IPS-18a (cell line): ENCODE measurements around the gene PFKFB4.
"Not testable (repeated sequence)": the region's sequence is repeated elsewhere in the genome, so short reads cannot be mapped to it uniquely, and the experiment has no call there.

Source experiments
- H3K27ac ChIP-seq: one replicate; pipeline ENCODE4 v1.5.1; 2013; ENCODE audit warnings: low read length
- H3K27me3 ChIP-seq: one replicate; pipeline ENCODE4 v1.6.1; 2013; ENCODE audit warnings: mild to moderate bottlenecking, low read length; ENCODE audit not compliant: control insufficient read depth, insufficient read depth
- H3K36me3 ChIP-seq: one replicate; pipeline ENCODE4 v1.6.1; 2013; ENCODE audit warnings: low read depth, low read length; ENCODE audit not compliant: control insufficient read depth
- H3K4me1 ChIP-seq: one replicate; pipeline ENCODE4 v1.6.1; 2013; ENCODE audit warnings: low read depth, low read length; ENCODE audit not compliant: control insufficient read depth
- H3K4me3 ChIP-seq: one replicate; pipeline ENCODE4 v1.5.1; 2013; ENCODE audit warnings: low read length
- H3K9ac ChIP-seq: one replicate; pipeline ENCODE4 v1.6.1; 2013; ENCODE audit warnings: mild to moderate bottlenecking, low read length, moderate library complexity
- H3K9me3 ChIP-seq: one replicate; pipeline ENCODE4 v1.6.1; 2013; ENCODE audit warnings: low read depth, low read length; ENCODE audit not compliant: control insufficient read depth

The PFKFB4 gene

DNA sequence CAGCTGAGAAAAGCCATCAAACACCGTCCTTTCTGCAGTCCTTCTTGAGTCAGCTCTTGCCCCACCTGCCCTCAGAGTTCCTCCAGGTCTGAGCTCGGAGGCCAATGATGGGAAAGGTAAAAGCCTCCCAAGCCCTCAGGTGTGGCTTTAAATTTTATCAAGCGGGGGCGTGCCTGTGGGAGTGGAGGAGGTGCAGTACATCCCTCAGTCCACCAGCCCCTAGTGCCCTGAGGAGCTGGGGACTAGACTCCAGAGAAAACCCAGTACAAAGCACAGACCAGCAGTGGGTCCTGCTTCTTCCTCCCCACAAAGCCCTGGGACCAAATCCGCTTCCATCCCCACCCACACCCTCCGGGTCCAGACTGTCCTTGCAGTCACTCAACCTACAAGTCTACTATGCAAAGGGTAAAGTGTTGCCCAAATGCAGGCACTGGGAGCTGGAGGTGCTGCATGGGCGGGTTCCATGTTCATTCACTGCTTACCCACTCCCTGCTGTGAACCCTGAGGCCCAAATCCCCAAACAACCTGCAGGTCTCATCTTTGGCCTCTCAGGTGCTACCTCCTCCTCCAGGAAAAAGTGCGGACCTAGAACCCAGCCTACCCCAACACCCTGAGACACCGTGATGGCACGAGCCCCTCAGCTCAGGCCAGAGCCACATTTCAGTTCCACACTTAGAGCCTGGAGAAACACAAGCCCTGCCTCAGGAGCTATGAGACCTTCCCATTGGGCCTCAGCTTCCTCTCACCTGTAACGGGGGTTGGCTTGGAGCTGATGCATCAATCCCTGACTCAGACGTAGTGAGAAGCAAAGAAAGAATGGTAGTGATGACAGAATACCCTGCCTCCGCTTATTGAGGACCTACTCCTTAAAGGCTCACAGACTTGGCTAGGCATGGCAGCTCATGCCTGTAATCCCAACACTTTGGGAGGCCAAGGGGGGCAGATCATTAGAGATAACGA is 2.4 kb downstream of the PFKFB4 start:
- Histone ChIP-seq H3K4me1 (peaks cover 5% of the 10 kb centered on the region), H3K4me3 (no peak overlapping the region), H3K9me3 (no peaks in the 10 kb centered on the region)

DNA sequence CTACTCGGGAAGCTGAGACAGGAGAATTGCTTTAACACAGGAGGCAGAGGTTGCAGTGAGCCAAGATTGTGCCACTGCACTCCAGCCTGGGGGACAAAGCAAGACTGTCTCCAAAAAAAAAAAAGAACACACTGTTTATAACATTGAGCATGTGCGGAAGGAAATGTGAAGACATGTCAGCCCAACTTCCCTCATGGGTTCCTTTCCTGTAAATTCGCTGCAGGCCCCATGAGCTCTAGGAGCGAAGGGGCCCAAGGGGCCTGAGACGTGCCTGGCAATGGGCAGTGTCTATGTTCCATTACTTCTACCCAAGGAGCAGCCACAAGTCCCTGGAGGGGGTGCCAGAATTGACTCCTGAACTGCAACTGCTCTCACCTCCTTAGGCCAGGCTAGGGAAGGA is 3.2 kb downstream of the PFKFB4 start:
- H3K4me1 ChIP-seq, result peaks cover under 1% of the 10 kb centered on the region
- no peak overlapping the region for H3K9ac ChIP-seq
- peaks cover 4% of the 10 kb centered on the region for H3K36me3 ChIP-seq
- H3K27me3 ChIP-seq, result no peaks in the 10 kb centered on the region
- no peak overlapping the region for H3K4me3 ChIP-seq
- H3K9me3 ChIP-seq, result no peaks in the 10 kb centered on the region
- H3K27ac ChIP-seq, result no peak overlapping the region

More for the DNA sequence above, 2.4 kb downstream of the PFKFB4 start:
- no peak overlapping the region for H3K9ac ChIP-seq
- no peak overlapping the region for H3K27ac ChIP-seq
- H3K36me3 ChIP-seq, result peaks cover 4% of the 10 kb centered on the region
- no peaks in the 10 kb centered on the region for H3K27me3 ChIP-seq

DNA sequence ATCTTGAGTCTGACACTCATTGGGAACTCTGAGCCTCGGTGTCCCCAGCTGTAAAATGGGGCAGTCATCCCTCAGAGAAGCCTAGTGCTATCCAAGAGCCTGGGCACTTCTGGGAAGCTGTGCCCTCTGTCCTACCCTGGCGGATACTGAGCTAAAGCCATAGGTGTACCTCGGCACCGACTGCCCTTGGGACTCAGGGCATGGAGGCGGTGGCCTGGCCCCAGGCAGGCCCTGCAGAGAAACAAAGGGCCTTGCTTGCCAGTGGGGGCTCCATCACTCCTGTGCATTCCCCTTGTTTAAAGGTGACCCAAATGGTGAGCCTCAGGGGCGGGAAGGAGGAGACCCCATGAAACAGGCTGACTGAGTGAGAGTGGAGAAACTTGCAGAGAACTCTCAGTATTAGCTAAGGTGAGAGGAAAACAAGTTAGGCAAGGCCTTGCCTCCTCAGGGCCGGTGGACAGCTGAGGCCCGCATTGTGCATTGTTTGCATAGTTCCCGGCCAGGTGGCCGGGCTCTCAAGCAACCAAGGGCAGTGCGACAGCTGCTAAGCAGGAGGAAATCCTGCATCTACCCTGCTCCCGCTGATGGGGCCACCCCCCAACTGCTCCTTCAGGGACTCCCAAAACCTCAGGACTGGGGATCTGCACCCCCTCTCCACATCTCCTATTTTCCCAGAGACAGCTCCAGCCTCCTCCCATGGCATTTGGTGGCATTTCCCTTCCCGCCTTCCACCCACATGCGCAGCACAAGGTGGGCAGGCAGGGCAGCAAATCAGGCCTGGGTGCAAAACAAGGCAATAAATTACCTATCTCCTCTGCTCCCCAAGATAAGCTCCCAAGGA is 4.3 kb downstream of the PFKFB4 start:
- no peak overlapping the region for H3K27ac ChIP-seq
- H3K9ac ChIP-seq, result no peak overlapping the region
- no peaks in the 10 kb centered on the region for H3K4me1 ChIP-seq

DNA sequence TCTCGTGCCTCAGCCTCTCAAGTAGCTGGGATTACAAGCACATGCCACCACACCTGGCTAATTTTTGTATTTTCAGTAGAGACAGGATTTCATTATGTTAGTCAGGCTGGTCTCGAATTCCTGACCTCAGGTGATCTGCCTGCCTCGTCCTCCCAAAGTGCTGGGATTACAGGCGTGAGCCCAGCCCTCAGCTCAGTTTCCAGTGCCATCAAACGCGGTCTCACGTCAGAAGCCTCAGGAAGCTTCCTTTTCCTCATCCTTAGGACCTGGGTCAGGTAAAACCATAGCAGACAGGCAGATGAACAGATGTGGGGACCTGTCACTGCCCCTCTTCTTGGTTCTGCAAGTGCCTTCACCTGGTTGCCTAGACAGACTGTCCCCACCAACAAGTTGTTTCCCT is 5.0 kb downstream of the PFKFB4 start:
- H3K4me1 ChIP-seq, H3K4me3 ChIP-seq, H3K27me3 ChIP-seq, H3K9ac ChIP-seq, H3K9me3 ChIP-seq, H3K27ac ChIP-seq: not testable (repeated sequence)
- peaks cover 12% of the 10 kb centered on the region for H3K36me3 ChIP-seq

More for the DNA sequence above, 4.3 kb downstream of the PFKFB4 start:
- Histone ChIP-seq H3K36me3 (peaks cover 5% of the 10 kb centered on the region), H3K4me3 (no peak overlapping the region), H3K9me3 (no peaks in the 10 kb centered on the region), H3K27me3 (no peaks in the 10 kb centered on the region)

DNA sequence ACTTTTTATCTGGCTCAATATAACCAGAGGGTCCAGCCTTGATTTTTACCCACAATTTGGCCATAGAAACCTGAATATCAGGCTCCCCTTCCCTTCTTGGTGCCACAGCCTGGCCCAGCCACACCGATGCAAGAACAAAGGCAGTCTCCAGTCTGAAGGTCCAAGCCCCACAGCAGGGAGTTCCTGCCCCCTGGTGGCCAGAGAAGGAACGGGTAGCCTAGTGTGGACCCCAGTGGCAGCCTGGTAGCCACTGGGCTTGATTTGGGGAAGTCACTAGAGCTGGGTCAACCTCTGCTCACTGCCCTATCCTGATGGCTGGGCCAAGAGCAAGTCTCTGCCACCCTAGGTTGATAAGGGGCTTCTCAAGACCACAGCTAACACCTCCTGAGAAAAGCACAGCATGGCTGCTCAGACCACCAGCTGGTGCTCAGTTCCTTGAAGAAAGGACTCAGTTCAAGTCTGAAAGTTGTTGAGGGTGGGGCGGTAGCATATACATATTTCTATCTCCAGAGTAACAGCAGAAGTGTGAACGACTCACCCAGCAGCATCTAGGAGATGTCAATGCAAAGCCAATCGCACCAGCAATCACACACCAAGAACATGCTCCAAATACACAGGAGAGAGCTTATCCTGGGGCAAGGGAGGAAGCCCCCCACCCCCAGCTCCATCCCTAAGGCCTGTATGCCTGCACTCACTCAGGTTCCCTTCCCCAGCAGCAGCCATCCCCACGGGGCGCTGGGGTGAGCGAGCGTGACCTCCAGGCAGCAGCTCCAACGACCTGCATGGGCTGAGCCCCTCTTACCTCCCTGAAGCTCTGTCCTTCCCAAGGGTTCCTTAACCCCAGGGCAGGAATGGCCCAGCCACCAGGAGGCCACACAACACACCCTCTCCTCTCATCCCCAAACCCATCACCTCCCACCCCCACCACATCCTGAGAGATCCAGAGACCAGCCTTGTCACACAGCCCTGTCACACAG is 7.6 kb downstream of the PFKFB4 start:
- H3K9ac ChIP-seq, result no peak overlapping the region
- H3K36me3 ChIP-seq, result peaks cover 20% of the 10 kb centered on the region
- no peaks in the 10 kb centered on the region for H3K27me3 ChIP-seq
- no peaks in the 10 kb centered on the region for H3K9me3 ChIP-seq
- H3K27ac ChIP-seq, result no peak overlapping the region
- H3K4me3 ChIP-seq, result no peak overlapping the region
- H3K4me1 ChIP-seq, result no peaks in the 10 kb centered on the region

DNA sequence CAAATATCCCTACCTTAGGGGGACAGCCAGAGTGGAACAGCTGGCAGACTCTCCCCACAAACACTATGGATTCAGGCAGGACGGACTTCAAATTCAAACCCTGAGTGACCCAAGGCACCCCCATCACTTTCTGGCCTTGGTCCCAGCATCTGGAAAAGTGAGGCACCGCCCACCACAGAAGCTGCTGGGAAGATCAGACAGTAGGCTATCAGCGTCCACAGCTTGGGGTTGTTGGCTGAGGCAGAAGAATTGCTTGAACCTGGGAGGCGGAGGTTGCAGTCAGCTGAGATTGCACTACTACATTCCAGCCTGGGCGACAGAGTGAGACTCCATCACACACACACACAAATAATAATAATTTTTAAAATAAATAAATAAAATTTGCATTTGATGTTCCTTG is 8.5 kb downstream of the PFKFB4 start:
- no peaks in the 10 kb centered on the region for H3K4me1 ChIP-seq
- no peak overlapping the region for H3K27ac ChIP-seq
- H3K27me3 ChIP-seq, result no peaks in the 10 kb centered on the region
- no peak overlapping the region for H3K9ac ChIP-seq
- no peaks in the 10 kb centered on the region for H3K9me3 ChIP-seq
- peaks cover 16% of the 10 kb centered on the region for H3K36me3 ChIP-seq
- H3K4me3 ChIP-seq, result no peak overlapping the region

DNA sequence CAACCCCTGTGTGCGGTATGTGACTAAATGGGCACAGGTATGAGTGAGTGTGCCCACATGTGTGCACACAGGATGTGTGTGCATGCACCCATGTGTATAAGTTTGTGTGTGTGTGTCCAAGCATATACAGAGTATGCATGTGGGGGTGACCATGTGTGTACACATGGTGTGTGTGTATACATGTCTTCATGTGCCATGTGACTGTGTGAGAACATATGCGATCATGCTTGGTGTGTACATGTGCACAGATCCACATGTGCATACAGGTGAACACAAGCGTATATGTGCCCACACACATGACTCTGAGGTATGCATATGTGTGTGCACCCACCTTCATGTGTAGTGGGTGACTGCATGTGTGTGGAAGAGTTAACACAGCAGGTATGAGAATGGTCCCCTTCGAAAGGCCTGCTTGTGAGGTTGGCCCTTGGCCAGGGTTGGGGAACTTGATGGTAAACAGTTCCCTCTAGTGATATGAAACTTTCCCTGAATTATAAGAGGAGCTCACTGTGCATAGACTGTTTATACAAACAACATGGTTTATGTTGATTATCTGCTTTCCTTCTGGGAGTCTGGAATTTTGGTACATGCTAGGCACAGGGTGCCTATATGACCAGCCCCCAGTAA is 10.3 kb downstream of the PFKFB4 start:
- Histone ChIP-seq H3K9ac (no peak overlapping the region), H3K9me3 (no peaks in the 10 kb centered on the region), H3K27me3 (no peaks in the 10 kb centered on the region), H3K36me3 (peaks cover 21% of the 10 kb centered on the region), H3K27ac (no peak overlapping the region), H3K4me1 (no peaks in the 10 kb centered on the region), H3K4me3 (no peak overlapping the region)

DNA sequence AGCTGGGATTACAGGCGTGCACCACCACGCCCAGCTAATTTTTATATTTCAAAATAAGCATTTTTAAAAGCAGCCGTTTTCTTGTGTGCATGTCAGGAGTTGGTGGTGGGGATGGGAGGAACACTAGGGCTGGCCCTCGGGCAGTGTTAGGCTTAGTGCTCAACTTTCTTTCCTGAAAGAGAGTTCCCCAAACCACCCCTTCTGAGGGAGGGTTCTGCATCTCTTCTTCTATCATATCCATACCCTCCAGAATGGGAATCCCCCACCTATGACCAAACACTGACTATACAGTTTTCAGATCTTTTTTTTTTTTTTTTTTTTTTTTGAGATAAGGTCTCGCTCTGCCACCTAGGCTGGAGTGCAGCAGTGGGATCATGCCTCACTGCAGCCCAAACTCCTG is 12.5 kb downstream of the PFKFB4 start:
- Histone ChIP-seq H3K4me3 (no peak overlapping the region), H3K27ac (no peak overlapping the region), H3K4me1 (no peaks in the 10 kb centered on the region), H3K9me3 (no peaks in the 10 kb centered on the region), H3K27me3 (no peaks in the 10 kb centered on the region), H3K9ac (no peak overlapping the region), H3K36me3 (peaks cover 21% of the 10 kb centered on the region)

DNA sequence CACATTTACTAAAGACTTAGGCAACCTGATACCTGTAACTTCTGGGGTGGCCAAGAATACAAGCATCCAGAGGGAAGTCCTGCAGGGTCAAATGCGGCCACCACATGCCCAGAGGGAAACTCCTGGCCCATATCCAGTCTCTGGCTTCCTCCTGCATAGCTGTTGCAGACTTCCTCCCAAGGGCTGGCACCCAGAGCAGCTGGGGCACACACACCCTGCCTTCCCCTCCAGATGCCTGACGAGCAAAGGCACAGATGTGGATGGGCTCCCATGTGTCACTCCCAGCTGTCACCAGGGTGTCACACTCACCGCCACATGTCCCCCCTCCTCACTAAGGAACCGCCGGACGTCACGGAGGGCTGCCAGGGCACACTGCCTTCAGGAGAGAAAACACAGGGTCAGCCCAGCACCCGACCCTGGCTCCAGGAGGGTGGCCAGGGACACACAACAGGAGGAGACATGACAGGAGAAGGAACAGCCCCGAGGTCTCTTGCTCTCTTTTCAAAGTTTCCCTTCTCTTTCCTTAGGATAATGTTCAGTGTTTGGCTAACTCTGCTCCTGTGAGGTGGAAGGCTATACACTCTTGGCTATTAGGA is 13.2 kb downstream of the PFKFB4 start:
- H3K36me3 ChIP-seq, result peaks cover 21% of the 10 kb centered on the region
- H3K9ac ChIP-seq, result no peak overlapping the region
- no peaks in the 10 kb centered on the region for H3K27me3 ChIP-seq
- no peaks in the 10 kb centered on the region for H3K9me3 ChIP-seq
- H3K4me3 ChIP-seq, result no peak overlapping the region
- no peak overlapping the region for H3K27ac ChIP-seq
- no peaks in the 10 kb centered on the region for H3K4me1 ChIP-seq

DNA sequence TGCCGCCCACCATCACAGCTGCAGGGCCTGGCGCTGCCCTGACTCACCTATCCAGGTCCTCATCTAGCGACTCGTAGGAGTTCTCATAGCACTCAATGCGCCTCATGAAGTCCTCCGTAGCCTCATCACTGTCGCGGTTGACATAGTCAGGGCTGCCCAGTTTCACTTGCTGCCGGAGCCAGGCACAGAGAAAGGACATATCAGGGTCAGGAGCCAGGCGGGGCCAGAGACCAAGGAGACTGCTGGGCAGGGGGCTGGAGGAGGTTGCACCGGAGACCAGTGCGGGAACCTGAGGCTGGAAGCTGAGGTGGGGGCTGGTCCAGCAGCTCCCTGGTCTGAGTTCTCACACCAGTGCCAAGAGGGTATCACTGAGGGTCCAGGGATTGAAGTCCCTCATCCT is 18.2 kb downstream of the PFKFB4 start:
- H3K9ac ChIP-seq, result no peak overlapping the region
- H3K9me3 ChIP-seq, result no peaks in the 10 kb centered on the region
- H3K27me3 ChIP-seq, result no peaks in the 10 kb centered on the region
- H3K36me3 ChIP-seq, result peaks cover 13% of the 10 kb centered on the region
- H3K4me3 ChIP-seq, result no peak overlapping the region
- no peaks in the 10 kb centered on the region for H3K4me1 ChIP-seq
- H3K27ac ChIP-seq, result no peak overlapping the region
